ENCODE measurements around the gene DDX4. TPM values are rescaled to one million over a fixed set of nuclear protein-coding genes. Genes with fewer than 3 reads are reported as not detected.
A peak's percentile ranks its signal among the peaks of the same experiment; 100 is the strongest.
"Not testable (repeated sequence)": the region's sequence is repeated elsewhere in the genome, so short reads cannot be mapped to it uniquely, and the experiment has no call there.

Gene DDX4
- polyA plus RNA-seq, 1 donor: 0.12 TPM

DNA sequence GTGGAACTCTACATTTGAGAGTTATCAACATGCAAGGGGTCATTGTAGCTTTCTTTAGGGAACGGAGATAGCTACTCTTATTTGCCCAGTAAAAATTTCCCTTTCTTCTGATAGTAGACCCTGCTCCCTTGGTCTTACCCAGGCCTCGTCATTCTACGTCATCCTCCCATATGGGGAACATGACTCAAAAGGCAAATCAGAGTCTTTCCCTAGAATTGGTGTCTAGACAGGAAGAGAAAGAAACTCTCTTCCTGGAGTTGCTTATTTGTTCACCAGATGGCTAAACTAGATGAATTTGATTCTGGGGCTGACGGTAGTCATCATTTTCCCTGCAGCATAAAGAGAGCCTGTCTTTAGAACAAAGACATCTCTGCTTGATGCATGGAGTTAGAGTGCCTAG, 13.6 kb upstream of the DDX4 start:
- no peak for DNase-seq

DNA sequence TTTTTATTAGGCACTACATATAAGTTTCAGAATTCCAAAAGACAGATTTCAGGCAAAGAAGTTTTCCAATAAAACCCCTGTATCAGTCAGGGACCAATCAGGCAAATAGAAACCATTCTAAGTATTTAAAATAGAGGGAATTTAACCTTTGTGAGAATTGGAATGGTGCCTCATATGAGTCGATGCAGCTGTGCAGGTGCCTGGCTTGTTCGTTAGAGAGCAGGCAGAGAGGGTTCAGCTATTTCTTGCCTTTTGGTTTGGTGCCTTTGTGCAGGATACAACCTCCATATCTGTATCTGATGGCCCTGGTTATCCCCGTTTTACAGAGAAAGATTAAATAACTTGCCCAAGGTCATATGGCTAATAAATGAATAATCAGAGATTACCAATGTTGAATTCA, 6.0 kb upstream of the DDX4 start:
- no peak for DNase-seq

DNA sequence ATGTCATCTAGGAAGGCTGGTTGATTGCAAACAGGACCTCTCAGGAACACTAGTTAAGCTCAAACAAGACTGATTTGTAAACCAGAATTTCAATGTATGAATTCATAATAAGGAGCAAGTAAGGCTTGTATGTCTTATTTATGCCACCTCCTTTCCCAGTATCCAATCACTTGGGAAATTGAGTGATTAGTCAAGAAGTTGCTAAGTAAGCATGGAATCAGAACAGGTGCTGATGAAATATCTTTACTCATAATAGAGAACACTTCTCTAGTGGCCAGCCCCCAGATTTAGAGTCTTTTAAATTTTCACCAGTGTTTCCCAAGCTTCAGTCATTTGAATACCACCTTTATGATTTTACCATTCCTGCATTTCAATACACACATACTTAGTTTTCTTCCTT, 5.3 kb upstream of the DDX4 start:
- no peak for DNase-seq

DNA sequence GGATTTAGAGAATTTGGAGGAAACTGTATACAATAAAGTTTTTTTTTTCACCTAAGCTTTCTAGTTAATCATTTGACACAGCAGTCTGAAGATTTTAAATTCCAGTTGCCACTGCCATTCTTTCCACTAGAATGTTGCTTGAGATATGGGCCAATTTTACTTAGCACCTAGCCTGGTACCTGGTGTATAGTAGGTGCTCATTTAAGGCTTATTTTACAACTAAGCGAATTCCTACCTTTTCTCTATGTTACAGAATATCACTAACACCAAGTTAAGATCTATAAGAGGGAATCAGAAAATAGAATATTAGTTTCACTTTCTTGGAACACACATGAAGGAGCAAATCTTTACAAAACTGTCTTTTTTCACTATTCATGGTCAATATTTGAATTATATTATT, 3.2 kb upstream of the DDX4 start:
- no peak for DNase-seq

DNA sequence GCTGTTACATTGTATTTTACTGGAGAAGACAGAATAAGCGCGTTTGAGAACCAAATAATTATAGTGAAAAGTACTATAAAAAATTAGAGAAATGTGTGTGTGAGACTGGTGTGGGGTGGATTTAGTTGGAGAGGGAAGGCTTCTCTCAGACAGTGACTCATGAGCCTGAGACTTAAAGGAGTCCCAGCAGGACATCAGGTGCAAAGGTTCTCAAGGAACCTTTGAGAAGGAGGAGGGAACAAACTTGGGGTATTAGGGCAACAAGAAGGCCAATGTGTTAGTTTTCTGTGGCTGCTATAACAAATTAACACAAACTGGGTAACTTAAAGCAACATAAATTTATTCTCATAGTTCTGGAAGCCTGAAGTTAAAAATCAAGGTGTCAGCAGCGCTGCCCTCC, 4.9 kb downstream of the DDX4 start:
- DNase-seq: no peak

DNA sequence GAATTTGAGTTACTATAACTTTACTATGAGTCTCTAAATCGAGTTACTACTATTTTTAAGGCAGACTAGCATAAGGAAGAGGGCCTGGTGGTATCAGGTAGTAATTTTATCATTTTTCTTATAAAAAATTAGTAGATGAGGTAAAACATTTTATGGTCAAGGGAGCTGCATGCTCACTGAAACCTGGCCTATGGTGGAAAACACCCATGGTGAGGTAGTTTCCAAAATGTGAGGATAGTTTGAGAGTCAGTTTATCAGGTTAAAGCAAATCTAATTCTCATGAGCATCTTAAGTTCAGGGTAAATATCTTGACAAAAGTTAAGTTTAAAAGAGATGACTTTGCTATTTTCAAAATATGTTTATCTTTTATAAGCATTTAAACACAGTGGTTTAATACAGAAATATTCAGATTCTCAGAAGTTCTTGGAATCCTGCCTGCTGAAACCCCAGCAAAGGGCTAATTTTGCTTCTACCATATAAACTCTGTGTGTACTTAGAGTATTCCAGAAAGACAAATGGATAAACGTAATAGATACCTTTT, 10.0 kb downstream of the DDX4 start:
- DNase-seq: no peak

DNA sequence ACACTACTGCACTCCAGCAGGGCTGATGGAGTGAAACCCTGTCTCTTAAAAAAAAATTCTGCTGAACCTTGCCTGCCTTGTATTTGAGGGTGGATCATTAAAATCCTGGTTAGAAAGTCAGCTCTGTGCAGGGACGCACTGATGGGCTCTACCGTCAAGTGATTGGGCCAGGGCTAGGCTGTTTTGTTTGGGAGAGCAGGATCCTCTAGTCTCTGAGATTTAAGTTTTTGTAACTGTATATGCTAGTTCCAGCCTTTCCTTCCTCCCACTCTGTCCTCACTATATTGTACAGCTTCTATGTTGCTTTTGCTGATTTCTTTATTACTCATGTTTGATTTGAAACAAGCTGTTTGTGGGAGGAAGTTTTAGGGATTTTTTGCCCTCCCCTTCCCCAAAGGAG, 11.5 kb downstream of the DDX4 start:
- DNase-seq: peak; percentile 17

DNA sequence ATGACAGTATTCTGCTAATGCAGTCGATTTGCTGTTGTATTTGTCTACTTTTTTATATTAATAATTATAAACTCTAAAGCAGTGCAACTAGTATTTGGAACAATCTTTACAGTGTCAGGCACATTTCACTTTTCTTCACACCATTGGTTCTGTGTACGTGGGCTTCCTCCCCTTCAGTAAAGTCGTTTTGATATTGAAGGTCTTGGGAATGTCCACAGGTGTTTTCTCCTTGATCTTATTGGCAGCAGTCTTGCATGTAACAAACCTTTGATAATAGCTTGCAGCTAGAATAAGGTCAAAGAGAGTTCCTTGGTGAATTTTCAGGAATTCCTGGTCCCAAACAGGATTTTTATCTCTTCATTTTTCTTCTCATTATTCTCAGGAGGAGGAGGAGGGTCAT, 12.2 kb downstream of the DDX4 start:
- no peak for DNase-seq

DNA sequence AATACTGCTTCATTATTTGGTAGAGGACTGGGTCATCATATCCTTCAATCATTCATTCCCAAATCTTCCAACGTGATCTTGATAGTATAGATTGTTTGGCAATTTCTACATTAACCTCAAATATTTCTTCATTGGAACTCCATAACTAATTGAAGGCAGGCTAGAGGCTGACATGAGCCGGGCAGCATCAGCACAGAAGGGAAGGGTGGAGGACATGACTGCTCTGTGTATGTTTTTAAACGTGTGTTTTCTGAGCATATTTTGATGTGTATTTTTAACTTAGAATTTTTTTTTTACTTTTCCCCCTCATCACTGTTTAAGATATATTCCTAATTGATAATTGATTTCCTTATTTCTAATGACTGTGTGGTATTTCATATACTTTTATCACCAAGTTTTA, 12.6 kb downstream of the DDX4 start:
- no peak for DNase-seq

DNA sequence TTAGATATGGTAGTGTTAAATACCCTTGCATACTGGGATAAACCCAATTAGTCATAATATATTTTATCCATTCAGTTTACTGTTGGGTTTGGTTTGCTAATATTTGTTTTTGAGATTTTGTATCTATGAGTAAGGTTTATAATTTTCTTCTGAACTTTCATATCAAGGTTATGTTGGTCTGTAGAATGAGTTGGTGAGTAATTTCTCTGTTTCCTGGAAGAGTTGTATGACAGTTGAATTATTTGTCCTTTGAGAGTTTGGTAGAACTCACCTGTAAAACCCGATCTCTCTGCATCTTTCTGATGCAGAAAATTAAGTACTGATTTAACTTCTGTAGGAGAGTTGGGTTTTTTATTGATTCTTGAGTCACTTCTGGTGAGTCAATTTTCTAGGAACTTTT, 20.4 kb downstream of the DDX4 start:
- no peak for DNase-seq

DNA sequence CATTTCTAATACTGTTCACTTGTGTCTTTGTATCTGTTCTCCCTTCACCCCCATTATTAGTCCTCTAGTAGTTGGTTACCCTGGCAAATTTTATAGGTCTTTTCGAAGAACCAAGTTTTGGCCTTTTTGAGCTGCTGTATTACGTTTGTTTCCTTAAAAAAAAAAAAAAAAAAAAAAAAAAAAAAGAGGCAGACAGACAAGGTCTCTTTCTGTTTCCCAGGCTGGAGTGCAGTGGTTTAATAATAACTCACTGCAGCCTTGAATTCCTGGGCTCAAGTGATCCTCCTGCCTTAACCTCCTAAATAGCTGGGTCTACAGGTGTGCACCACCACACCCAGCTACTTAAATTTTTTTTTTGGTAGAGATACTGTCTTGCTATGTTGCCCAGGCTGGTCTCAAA, 20.9 kb downstream of the DDX4 start:
- no peak for DNase-seq

DNA sequence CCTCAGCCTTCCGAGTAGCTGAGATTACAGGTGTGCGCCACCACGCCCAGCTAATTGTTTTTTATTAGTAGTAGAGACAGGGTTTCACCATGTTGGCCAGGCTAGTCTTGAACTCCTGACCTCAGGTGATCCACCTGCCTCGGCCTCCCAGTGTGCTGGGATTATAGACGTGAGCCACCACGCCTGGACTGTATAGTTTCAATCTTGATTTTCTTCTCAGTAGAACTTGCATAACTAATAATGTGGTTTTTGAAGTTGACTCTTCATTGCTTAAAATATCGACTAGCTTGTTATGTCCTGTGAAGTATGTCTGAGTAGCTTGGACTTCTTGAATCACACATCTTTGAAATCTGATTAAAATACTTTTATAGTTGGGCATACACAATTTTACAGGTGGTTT, 23.9 kb downstream of the DDX4 start:
- DNase-seq: not testable (repeated sequence)

DNA sequence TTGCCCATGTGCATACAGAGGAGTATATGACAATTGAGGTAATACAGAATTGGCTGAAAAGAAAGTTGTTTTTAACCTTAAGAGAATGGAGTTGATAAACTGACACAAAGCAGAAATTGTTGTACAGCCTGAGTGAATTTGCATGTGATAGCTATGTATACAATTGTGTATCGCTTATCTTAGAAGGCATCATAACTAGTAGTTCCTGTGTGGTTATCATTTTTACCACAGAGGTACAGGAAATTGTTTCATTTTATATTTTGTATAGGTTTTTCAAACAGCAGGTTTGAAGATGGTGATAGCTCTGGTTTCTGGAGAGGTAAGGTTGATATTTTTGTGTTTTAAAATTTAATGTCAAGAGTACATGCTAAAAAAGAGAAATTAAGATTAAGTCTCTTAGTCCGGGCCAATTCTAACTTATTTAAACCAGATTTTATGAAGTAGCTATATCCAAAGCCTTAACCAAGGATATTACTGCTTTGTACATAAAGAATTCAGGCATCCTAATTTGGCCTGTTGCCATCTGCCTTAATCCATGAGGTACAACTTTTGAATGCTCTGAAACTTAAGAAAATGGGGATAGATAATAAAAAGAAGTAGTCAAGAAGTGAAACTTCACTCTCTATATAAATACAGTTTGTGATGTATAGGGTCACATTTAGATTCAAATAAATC, 26.0 kb downstream of the DDX4 start:
- DNase-seq: no peak

DNA sequence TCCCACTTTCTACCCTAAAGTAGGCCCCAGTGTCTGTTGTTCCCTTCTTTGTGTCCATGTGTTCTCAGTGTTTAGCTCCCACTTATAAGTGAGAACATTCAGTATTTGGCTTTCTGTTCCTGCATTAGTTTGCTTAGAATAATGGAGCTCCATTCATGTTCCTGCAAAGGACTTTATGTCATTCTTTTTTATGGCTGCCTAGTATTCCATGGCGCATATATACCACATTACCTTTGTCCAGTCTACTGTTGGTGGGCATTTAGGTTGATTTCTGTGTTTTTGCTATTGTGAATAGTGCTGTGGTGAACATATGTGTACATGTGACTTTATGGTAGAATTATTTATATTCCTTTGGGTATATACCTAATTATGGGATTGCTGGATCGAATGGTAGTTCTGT, 30.4 kb downstream of the DDX4 start:
- no peak for DNase-seq

DNA sequence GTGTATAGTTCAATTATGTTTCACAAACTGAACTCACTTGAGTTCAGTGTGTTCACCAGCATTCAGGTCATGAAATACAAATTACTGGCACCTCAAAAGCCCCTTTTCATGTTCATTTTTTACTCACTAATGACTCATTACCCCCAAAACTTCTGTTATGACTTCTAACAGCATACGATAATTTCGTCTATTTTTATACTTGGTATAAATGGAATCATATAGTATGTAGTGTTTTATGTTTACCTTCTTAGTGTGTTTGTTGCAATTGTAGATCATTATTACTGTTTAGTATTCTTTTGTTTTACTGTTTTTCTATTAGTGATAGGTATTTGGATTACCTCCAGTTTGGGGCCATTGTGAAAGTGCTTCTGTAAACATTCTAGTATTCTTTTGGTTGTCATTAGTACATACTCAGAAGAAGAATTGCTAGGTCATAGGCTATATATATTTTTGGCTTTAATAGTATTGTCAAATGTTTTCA, 33.4 kb downstream of the DDX4 start:
- DNase-seq: no peak

DNA sequence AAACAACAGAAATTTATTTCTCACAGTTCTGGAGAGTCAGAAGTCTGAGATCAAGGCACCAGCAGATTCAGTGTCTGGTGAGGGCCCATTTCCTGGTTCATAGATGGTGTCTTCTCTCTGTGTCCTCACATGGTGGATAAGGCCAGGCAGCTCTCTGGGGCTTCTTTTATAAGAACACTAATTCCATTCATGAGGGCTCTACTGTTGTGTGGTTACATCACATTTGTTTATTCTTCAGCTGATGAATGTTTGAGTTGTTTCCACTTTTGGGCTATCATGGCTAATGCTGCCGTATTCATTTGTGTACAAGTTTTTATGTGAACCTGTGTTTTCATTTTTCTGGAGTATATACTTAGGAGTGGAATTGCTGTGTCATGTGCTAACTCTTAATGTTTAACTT, 35.2 kb downstream of the DDX4 start:
- no peak for DNase-seq

DNA sequence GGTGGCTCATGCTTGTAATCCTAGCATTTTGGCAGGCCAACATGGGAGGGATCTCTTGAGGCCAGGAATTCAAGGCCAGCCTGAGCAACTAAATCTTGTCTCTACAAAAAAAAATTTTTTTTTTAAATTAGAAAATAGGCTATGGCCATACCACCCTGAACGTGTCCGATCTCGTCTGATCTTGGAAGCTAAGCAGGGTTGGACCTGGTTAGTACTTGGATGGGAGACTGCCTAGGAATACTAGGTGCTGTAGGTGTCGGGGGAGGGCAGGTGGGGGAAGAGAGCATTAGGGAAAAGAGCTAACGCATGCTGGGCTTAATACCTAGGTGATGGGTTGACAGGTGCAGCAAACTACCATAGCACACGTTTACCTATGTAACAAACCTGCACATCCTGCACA, 39.5 kb downstream of the DDX4 start:
- DNase-seq: no peak

DNA sequence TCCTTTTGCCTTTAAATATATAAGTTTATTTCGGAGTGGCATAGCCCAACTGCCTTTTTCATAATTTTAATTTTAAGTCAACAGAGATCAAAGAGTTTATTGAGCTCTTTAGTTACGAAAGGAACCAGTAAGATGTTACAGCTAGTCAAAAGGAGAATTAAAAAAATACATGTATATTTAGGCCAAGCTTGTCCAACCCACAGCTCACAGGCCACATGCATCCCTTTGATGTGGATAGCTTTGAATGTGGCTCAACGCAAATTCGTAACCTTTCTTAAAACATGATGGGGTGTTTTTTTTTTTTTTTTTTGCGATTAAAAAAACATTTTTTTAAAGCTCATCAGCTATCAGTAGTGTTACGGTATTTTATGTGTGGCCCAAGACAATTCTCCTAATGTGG, 63.1 kb downstream of the DDX4 start:
- DNase-seq: no peak

DNA sequence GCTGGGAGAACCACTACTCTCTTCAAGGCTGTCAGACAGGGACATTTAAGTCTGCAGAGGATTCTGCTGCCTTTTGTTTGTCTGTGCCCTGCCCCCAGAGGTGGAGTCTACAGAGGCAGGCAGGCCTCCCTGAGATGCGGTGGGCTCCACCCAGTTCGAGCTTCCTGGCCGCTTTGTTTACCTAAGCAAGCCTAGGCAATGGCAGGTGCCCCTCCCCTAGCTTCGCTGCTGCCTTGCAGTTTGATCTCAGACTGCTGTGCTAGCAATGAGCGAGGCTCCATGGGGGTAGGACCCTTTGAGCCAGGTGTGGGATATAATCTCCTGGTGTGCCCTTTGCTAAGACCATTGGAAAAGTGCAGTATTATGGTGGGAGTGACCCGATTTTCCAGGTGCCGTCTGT, 71.0 kb downstream of the DDX4 start:
- not testable (repeated sequence) for DNase-seq

DNA sequence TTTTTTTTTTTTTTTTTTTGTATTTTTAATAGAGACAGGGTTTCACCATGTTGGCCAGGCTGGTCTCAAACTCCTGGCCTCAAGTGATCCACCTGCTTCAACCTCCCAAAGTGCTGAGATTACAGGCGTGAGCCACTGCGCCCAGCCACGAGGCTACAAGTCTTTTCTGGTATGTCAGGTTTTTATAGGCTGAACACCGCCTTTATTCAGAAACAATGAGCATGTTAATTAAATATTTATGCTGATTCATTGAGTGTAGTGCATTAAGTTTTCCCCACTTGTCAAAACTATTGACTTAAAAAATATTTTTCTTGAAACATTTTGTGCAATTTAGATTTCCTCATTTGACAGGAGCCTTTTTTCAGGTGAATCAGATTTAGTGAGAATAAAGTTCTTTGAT, 78.1 kb downstream of the DDX4 start:
- DNase-seq: not testable (repeated sequence)

DNA sequence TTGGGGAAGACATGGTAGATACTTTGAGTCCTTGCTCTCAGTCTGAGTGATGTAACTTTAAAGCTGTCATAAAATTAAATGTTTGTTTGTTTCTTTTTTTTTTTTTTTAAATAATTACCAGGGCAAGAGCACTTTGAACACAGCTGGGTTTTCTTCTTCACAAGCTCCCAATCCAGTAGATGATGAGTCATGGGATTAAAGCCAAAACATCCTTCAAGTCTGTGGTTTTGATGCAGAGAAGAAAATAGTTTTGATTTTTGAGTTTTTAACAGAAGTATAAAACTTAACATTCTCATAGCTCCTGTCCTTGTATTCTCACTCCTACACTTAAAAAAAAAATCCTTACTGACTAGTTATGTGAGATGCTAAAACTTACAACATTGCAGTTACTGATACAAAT, 78.5 kb downstream of the DDX4 start:
- DNase-seq: no peak

DNA sequence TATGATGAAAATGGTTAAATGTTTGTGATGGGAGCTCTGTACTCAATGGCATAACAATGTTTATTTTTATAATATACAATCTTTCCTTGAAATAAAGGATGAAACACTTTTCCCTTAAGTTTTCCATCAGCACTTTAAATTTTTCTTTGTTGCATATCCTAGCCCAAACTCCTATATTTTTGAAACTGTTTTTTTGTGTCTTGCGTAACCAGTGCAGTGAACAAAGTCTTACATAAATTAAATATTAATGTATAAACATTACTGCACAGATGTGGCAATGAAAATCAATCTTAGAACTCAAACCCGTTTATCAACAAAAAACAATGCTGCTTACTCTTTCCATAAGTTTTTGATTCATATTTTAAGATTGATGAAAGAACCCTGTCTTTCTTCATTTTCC, 79.2 kb downstream of the DDX4 start:
- DNase-seq: no peak

DNA sequence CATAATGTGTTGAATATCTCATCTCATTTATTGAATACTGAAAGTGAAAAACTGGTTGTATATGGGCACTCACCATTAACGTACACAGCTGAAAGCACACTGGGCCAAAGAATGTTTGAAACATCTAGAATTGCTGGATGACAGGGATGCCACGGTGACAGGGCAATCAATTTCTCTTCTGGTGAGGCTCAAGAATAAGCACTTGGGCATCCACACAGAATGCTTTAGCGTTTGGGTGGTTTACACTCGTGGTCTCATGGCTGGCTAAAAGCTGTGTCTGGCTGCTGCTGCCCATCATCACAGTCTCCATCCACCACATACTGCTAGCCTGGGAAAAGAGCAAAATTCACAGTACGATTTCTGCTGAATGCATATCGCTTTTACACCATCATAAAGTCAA, 82.6 kb downstream of the DDX4 start:
- DNase-seq: no peak

DNA sequence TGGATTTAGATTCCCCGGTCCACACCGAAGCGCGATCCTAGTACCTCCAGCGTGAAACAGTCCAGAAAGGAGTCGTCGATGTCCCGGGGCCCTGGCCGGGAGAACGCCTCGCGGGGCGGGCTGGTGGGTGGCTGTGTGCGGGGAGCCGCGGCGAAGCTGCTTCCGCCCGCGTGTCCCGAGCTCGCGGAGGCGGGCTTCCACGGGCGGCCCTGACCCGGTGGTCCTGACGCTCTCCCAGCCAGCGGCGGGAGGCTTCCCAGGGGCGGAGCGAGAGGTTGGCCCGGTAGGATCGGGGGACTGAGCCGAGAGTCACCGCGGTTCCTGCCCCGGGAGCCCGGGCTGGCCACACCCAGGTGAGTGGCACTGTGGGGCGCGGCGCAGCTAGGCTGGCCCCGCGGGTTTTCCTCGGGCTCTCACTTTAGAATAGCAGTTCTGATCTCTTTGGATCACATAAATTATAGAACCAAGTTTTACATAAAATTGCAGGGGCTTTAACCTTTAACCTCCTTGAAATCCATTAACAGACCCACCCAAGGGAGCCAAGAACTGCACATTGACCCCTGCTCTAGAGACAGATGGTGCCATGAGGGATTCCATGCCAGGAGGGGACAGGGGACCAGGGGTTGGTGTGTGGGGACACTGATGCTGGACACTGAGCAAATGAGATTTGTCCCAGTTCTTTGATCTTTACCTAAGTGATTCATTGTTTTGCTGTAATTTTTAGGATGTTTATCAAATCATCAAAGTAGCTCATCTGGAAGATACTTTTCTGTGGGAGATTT, 84.1 kb downstream of the DDX4 start:
- DNase-seq: peak; percentile 20
